GM19455 (cell line): ENCODE measurements around the gene EEF1AKMT4.

ENCODE experiments used
- ATAC-seq: cut with Tn5 transposase; IDR thresholded peaks from one replicate; pipeline ENCODE4 v1.9.1; 2021; ENCODE audit not compliant: unreplicated experiment

Gene EEF1AKMT4

GRCh38 chr3:184249412-184250166 is at the start of gene EEF1AKMT4:
Gene EEF1AKMT4, plus strand, starts transcription at chr3:184249672. Its CDS starts 23 bp downstream, at chr3:184249695.
- peak; percentile 91 for ATAC-seq

GRCh38 chr3:184200825-184201224 is 48.6 kb upstream of the EEF1AKMT4 start:
- no peak for ATAC-seq

GRCh38 chr3:184203526-184203925 is 45.9 kb upstream of the EEF1AKMT4 start:
- ATAC-seq: no peak

GRCh38 chr3:184209146-184209923 is 40.1 kb upstream of the EEF1AKMT4 start:
- no peak for ATAC-seq

- no peak for ATAC-seq
Observed at GRCh38 chr3:184211297-184211696, 38.2 kb upstream of the EEF1AKMT4 start.

GRCh38 chr3:184211718-184212117 is 37.8 kb upstream of the EEF1AKMT4 start:
- ATAC-seq: no peak

GRCh38 chr3:184218814-184219213 is 30.7 kb upstream of the EEF1AKMT4 start:
- no peak for ATAC-seq

GRCh38 chr3:184222521-184222920 is 27.0 kb upstream of the EEF1AKMT4 start:
- no peak for ATAC-seq

GRCh38 chr3:184223946-184224345 is 25.5 kb upstream of the EEF1AKMT4 start:
- ATAC-seq: no peak

GRCh38 chr3:184227481-184227935 is 22.0 kb upstream of the EEF1AKMT4 start:
- no peak for ATAC-seq

GRCh38 chr3:184228376-184229137 is 20.9 kb upstream of the EEF1AKMT4 start:
- no peak for ATAC-seq

- peak; percentile 62 for ATAC-seq
Observed at GRCh38 chr3:184229394-184230080, 19.9 kb upstream of the EEF1AKMT4 start, which contains the start of gene VWA5B2. Gene VWA5B2, plus strand, starts transcription at chr3:184229585. Its CDS starts 944 bp downstream, at chr3:184230529.

- no peak for ATAC-seq
Observed at GRCh38 chr3:184230081-184230602, 19.3 kb upstream of the EEF1AKMT4 start.

GRCh38 chr3:184230603-184231528 is 18.6 kb upstream of the EEF1AKMT4 start:
- no peak for ATAC-seq

GRCh38 chr3:184231671-184232070 is 17.8 kb upstream of the EEF1AKMT4 start:
- no peak for ATAC-seq

GRCh38 chr3:184233127-184233843 is 16.2 kb upstream of the EEF1AKMT4 start:
- no peak for ATAC-seq

- no peak for ATAC-seq
Observed at GRCh38 chr3:184234224-184234623, 15.2 kb upstream of the EEF1AKMT4 start.

GRCh38 chr3:184234671-184235380 is 14.6 kb upstream of the EEF1AKMT4 start:
- ATAC-seq: no peak
